HG02759 (cell line): ENCODE data around the gene NXT2.
"Not testable (repeated sequence)": the region's sequence is repeated elsewhere in the genome, so short reads cannot be mapped to it uniquely, and the experiment has no call there.

Experiments used
- ATAC-seq: cut with Tn5 transposase; IDR thresholded peaks from one replicate; pipeline ENCODE4 v1.9.1; 2021; ENCODE audit warnings: mild to moderate bottlenecking, moderate library complexity; ENCODE audit not compliant: unreplicated experiment

NXT2 gene

GRCh38 chrX:109536439-109537323, at the start of gene NXT2:
TSS of gene NXT2 (plus strand) at chrX:109536844. CDS start at chrX:109537007, 163 bp downstream.
- peak; percentile 98 for ATAC-seq

- no peak for ATAC-seq
Measured at GRCh38 chrX:109487640-109488039, 49.0 kb upstream of the NXT2 start.

- ATAC-seq, result no peak
Measured at GRCh38 chrX:109489174-109489573, 47.5 kb upstream of the NXT2 start.

DNA sequence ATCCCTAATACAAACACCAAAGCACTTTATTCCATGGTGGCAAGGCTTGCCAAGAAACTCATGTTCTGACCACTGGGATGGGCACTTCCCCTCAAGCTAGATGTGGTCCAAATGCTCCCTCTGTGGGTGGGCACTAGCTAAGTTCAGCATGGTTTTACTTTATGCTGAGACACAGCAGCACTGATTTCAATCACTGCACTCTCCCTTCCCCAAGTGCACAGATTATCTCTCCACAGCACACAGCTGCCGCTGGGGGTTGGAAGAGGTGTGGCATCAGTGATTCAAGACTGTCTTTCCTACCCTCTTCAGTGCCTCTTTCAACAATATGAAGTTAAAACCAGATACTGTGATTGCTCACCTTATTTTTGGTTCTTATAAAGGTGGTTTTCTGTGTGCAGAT, 38.2 kb upstream of the NXT2 start:
- ATAC-seq, result no peak

DNA sequence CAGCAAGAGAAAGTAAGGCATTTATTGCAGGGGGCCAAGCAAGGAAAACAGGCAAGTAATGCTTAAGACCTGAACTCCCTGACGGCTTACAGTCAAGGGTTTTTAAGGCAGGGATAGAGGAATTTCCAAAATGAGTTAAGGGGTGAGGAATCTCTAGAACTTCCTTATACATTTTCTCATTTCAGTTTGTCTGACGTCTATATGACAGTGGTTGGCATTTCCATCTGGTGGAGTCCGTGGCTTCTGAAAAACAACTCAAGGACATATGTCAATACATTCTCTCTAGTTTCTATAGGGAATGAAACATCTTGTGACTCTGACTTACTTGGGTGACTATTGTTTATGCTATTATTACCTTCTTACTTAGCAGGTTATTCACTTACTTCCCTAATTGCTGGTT, 35.5 kb upstream of the NXT2 start:
- ATAC-seq, result no peak

GRCh38 chrX:109508915-109509314, 27.7 kb upstream of the NXT2 start:
- ATAC-seq, result no peak

- no peak for ATAC-seq
Measured at GRCh38 chrX:109511113-109511512, 25.5 kb upstream of the NXT2 start.

DNA sequence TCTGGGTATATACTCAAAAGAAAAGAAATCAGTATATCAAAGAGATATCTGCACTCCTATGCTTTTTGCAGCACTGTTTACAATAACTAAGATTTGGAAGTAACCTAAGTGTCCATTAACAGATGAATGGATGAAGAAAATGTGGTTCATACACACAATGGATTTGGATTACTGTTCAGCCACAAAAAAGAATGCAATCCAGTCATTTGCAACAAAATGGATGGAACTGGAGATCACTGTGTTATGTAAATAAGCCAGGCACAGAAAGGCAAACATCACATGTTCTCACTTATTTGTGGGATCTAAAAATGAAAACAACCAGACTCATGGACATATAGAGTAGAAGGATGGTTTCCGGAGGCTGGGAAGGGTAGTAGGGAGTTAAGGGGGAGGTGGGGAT, 17.6 kb upstream of the NXT2 start:
- no peak for ATAC-seq

DNA sequence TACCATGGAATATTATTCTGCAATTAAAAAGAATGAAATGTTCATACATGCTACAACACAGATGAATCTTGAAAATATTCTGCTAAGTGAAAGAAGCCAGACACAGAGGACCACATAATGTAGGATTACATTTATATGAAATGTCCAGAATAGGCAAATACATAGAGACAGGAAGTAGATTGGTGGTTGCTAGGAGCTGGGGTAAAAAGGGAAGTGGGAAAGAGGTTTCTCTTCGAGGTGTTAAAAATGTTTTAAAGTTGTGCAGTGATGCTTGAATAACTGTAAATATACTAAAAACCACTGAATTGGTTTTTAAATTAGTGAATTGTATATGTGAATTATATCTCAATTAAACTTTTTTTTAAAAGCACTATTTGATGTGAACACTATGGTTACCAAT, 3.6 kb upstream of the NXT2 start:
- ATAC-seq, result no peak

DNA sequence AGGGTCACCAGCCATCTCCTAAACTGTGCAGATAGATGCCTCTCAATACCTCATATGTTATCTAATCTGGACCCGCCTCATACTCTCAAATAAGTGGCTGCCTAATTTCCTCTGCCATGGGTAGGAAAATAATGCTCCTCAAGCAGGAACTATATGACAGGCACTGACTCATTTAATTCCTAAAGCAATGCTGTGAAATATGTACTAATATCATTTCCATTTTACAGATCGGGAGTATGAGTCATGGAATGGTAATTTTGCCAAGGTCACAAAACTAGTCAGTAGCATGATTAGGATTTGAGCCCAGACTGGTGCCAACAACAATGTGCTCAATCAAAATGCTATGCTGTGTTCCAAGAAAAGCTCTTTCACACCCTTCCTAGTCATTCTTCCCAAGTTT, 3.0 kb upstream of the NXT2 start:
- no peak for ATAC-seq

- ATAC-seq, result no peak
Measured at GRCh38 chrX:109534933-109535332, 1.7 kb upstream of the NXT2 start.

DNA sequence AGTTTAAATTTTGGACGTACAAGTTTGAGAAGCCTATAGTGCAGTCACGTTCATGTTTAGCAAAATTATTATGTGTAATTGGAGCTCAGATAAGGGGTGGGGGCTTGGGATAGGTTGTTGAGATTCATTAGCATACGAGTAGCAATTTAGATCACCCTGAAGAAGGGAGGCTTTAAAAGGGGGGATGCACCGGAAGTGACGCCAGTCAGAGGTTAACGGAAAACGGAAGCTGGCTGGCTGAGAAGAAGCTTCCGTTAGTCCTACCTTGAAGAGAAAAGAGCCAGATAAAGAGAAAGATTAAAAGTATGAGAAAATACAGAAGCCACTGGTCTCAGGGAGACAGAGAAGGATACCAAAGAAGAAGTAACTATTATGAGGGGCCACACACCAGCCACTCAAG, 1.1 kb upstream of the NXT2 start:
- ATAC-seq, result no peak

DNA sequence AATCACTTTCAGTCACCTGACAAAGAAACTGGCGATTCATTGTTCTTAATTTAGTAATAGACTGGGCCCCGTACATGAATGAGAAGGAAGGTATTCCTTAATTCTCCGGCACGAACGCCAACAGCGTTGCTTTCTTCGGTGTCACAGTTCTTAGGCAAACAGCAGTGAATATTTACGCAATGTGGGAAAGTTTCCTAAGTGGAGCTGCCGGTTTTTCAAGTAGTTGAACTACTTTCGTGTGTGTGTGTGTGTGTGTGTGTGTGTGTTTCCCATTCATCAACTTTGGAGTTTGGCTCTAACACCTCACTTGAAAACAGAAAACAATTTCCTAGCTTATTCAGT, 651 bp downstream of the NXT2 start:
- no peak for ATAC-seq

DNA sequence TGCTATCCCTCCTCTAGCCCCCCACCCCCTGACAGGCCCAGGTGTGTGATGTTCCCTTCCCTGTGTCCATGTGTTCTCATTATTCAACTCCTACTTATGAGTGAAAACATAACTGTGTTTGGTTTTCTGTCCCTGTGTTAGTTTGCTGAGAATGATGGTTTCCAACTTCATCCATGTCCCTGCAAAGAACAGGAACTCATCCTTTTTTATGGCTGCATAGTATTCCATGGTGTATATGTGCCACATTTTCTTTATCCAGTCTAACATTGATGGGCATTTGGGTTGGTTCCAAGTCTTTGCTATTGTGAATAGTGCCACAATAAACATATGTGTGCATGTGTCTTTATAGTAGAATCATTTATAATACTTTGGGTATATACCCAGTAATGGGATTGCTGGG, 2.4 kb downstream of the NXT2 start:
- ATAC-seq, result not testable (repeated sequence)

DNA sequence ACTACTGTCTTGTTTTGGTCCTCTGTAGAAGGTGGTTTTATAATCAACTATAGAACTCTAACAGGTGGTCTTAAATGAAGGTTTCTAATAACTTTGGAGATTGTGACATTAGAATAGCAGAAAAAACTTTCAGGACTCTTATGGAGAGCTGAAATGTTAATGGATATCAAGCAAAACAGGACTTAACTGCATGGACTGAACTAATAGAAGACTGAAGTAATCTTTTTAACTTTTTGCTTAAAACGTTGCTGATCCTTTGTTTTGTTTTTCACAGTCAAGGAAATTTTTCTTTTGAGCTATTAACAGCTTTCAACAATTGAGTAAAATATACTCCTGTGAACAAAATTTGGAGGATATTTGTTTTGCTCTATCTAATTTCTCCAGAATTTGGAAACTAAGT, 17.2 kb downstream of the NXT2 start:
- no peak for ATAC-seq

DNA sequence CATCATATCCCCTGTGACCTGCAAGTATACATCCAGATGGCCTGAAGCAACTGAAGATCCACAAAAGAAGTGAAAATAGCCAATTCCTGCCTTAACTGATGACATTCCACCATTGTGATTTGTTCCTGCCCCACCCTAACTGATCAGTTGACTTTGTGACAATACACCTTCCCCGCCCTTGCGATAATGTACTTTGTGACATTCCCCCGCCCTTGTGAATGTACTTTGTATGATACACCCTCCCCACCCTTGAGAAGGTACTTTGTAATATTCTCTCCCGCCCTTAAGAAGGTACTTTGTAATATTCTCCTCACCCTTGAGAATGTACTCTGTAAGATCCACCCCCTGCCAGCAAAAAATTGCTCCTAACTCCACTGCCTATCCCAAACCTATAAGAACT, 39.4 kb downstream of the NXT2 start:
- ATAC-seq, result not testable (repeated sequence)

GRCh38 chrX:109577055-109577454, 40.4 kb downstream of the NXT2 start:
- ATAC-seq, result no peak

GRCh38 chrX:109578916-109579315, 42.3 kb downstream of the NXT2 start:
- no peak for ATAC-seq

DNA sequence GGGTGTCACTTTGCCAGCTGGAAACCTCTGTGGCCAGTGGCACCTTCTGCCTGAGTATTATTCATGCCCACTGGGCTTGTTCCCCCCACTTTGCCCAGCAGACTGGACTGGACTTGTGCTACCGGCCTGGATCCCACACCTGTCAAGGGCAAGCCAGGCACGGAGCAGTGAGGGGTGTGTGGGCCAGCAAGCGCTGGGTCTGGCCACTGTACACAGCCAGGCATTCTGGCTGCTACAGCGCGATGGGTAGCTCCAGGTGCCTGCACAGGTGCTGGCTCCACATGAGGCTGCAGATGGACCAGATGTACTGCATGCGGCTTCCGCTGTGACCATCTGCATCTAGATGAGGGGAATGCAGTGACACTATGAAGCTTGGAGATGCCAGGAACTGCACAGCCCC, 48.8 kb downstream of the NXT2 start:
- ATAC-seq, result no peak

DNA sequence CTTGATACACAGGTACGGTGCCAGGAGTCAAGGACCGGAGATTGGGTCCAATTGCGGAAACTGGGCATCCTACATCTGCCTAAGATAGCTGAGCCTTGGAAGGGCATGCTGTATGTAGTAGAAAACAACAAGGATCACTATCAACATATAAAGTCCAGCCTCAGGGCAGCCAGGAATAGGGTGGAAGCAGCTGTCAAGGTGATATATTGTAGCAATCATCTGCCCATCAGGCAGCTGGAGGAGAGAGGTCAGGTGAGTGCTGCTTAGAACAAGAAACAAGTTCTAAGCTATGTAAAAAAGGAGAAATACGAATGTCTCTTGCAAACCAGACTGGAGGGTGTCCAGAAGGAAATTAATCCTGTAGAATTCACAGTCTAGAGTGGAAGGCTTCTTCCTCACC, 53.5 kb downstream of the NXT2 start:
- ATAC-seq, result no peak
